K562 (cell line): ENCODE results near the gene SLC27A6. TPM values are rescaled to one million over a fixed set of nuclear protein-coding genes. Genes with fewer than 3 reads are reported as not detected.

Source experiments
- ATAC-seq: fragments of 200-7000 bp; cut with Tn5 transposase; 3 replicates; pipeline ENCODE4 v1.9.1; 2020; ENCODE audit warnings: moderate library complexity
- BruUV-seq: library from RNA; stranded (reverse); fragments of 400-500 nt; replicated peaks from 2 replicates; lab custom pipeline; 2021; lab: Mats Ljungman, UMichigan
- CTCF ChIA-PET: fragments of 300-600 bp; formaldehyde crosslinking; extraction: SDS; loops from one replicate; lab custom pipeline; 2021; ENCODE audit warnings: low intra/inter-chr PET ratio; lab: Yijun Ruan, JAX
- POLR2A ChIA-PET: fragments of 300-600, 350-650 bp; sonication (Branson Sonifier 250); formaldehyde crosslinking; extraction: SDS; loops from one replicate; lab custom pipeline; 2021; ENCODE audit warnings: antibody characterized with exemption, inconsistent platforms; lab: Yijun Ruan, JAX
- DNase-seq, 4 experiments: peaks; one replicate each; pipeline versions ENCODE4 v3.0.0 to v3.0.0-alpha.2; 2011 to 2018; ENCODE audit warnings: low spot score in 3 of 4, mixed read lengths in 3 of 4; ENCODE audit errors: extremely low read depth in 1 of 4
- FAIRE-seq: peaks from 2 replicates; lab custom pipeline; 2011; peaks lifted over from hg19 to GRCh38; lab: Jason Lieb, UNC
- H2AFZ ChIP-seq: 2 replicates; pipeline ENCODE4 v1.6.0; 2011; ENCODE audit warnings: low read depth, low read length, control low read depth, inconsistent platforms
- H3K27ac ChIP-seq: fragments of 200-600 bp; 3 replicates; pipeline ENCODE4 v1.8.0; 2011; ENCODE audit warnings: low read depth, mild to moderate bottlenecking, control low read depth, inconsistent platforms, low read length, moderate library complexity, mixed read lengths; ENCODE audit errors: extremely low read depth
- H3K27me3 ChIP-seq, 2 experiments: fragments of 300-600 bp in 1 of 2; 2 replicates in 1 of 2; 3 replicates in 1 of 2; pipeline versions ENCODE4 v1.6.0 to v1.8.0; 2011; ENCODE audit warnings: inconsistent platforms in 2 of 2, low read length in 2 of 2, mild to moderate bottlenecking in 1 of 2, mixed read lengths in 1 of 2, moderate library complexity in 1 of 2; ENCODE audit not compliant: control insufficient read depth in 2 of 2, insufficient read depth in 2 of 2
- H3K36me3 ChIP-seq: fragments of 300-600 bp; 3 replicates; pipeline ENCODE4 v1.8.0; 2011; ENCODE audit warnings: mild to moderate bottlenecking, low read length, inconsistent platforms; ENCODE audit not compliant: control insufficient read depth, insufficient read depth
- H3K4me1 ChIP-seq, 2 experiments: fragments of 200-600 bp in 1 of 2; replicated peaks in 1 of 2; 2 replicates in 1 of 2; 3 replicates in 1 of 2; pipeline versions ENCODE4 v1.5.1 to v1.8.0; 2011; ENCODE audit warnings: inconsistent platforms in 2 of 2, low read length in 2 of 2, mild to moderate bottlenecking in 1 of 2, mixed read lengths in 1 of 2, moderate library complexity in 1 of 2; ENCODE audit not compliant: control insufficient read depth in 2 of 2, insufficient read depth in 2 of 2
- H3K4me2 ChIP-seq: 2 replicates; pipeline ENCODE4 v1.6.1; 2011; ENCODE audit warnings: low read length, control low read depth, inconsistent platforms, mixed read lengths; ENCODE audit not compliant: insufficient read depth
- H3K4me3 ChIP-seq: fragments of 200-600 bp; sonication (generic), shearing (Covaris generic); 2 replicates; pipeline ENCODE4 v1.5.1; 2016; ENCODE audit warnings: control low read depth, inconsistent platforms
- H3K79me2 ChIP-seq: fragments of 200-600 bp; 3 replicates; pipeline ENCODE4 v1.8.0; 2011; ENCODE audit warnings: low read length, inconsistent platforms; ENCODE audit not compliant: control insufficient read depth, insufficient read depth
- H3K9ac ChIP-seq, 2 experiments: 2 replicates each; pipeline versions ENCODE4 v1.6.0 to v1.6.1; 2011; ENCODE audit warnings: low read depth in 2 of 2, low read length in 2 of 2, control low read depth in 1 of 2, inconsistent platforms in 1 of 2, mild to moderate bottlenecking in 1 of 2, mixed read lengths in 1 of 2; ENCODE audit not compliant: insufficient read depth in 1 of 2
- H3K9me1 ChIP-seq: one replicate; pipeline ENCODE4 v1.6.0; 2011; ENCODE audit warnings: inconsistent platforms, mild to moderate bottlenecking, low read length, moderate library complexity; ENCODE audit not compliant: control insufficient read depth, insufficient read depth
- H3K9me3 ChIP-seq: replicated peaks from 2 replicates; pipeline ENCODE4 v1.5.1; 2011; ENCODE audit warnings: low read depth, low read length, inconsistent platforms; ENCODE audit not compliant: control insufficient read depth, insufficient read depth
- H4K20me1 ChIP-seq: replicated peaks from 2 replicates; pipeline ENCODE4 v1.6.1; 2011; ENCODE audit warnings: low read length, inconsistent platforms, mixed read lengths; ENCODE audit not compliant: control insufficient read depth, insufficient read depth
- BACH1 ChIP-seq: fragments of 200-800 bp; sonication (Bioruptor generic); IDR thresholded peaks from 2 replicates; pipeline ENCODE4 v1.6.1; 2016; ENCODE audit warnings: missing genetic modification characterization, missing compliant biosample characterization
- MAFK ChIP-seq: IDR thresholded peaks from 2 replicates; pipeline ENCODE4 v1.6.1; 2011; ENCODE audit warnings: low read length, improper control_type of control experiment
- WGBS: fragments of 100-300 bp; shearing (Covaris generic); methylation state at CpG from one replicate; pipeline ENCODE4 v1.1.6; 2016; ENCODE audit warnings: low coverage, mixed read lengths; ENCODE audit not compliant: insufficient coverage; ENCODE audit errors: missing lambda C conversion rate; 5-methylcytosine and 5-hydroxymethylcytosine counted together
- in situ Hi-C: fragments of 300-500 bp; cut with MboI; formaldehyde crosslinking; loops from 4 replicates; pipeline ENCODE4 v1.15.0; 2018; ENCODE audit warnings: inconsistent platforms, mixed read lengths
- intact Hi-C: fragments of 100-400 bp; cut with micrococcal nuclease; formaldehyde crosslinking; loops from 2 replicates; pipeline ENCODE4 v1.14.2; 2022
- polyA plus RNA-seq, 8 experiments: library from polyadenylated mRNA; depleted of rRNA in 4 of 8; stranded (reverse) in 5 of 8; unstranded in 3 of 8; fragments of >200 nt; fragmentation: Nextera tagmentation in 2 of 8; fragmentation: Illumina TruSeq in 1 of 8; extraction: Ambion mirVana in 2 of 8; extraction: Trizol in 1 of 8; gene quantifications; 2 replicates each; pipeline versions ENCODE4 v1.2.1 to v1.2.3, GENCODE V29; 2011 to 2014; ENCODE audit warnings: inconsistent platforms in 1 of 8, missing spikeins in 1 of 8
- total RNA-seq, 7 experiments: library from RNA; depleted of rRNA in 6 of 7; stranded (reverse); fragments of >200 nt in 6 of 7; fragmentation: Illumina TruSeq in 2 of 7; extraction: Trizol in 2 of 7; gene quantifications; 2 replicates each; pipeline versions ENCODE4 v1.2.1 to v1.2.3, GENCODE V29; 2011 to 2021; ENCODE audit warnings: low replicate concordance in 1 of 7
- TF ChIP-seq, protein P1 (sequence below): fragments of 450-650 bp; conservative IDR thresholded peaks from 2 replicates; pipeline ENCODE4 v1.6.1; 2016; ENCODE audit warnings: missing genetic modification characterization, low read depth, mild to moderate bottlenecking, control low read depth, missing compliant biosample characterization
- TF ChIP-seq, protein P2 (sequence below): fragments of 450-650 bp; IDR thresholded peaks from 2 replicates; pipeline ENCODE4 v1.6.1; 2016

The SLC27A6 gene
- total and polyA plus RNA-seq, 9 of the 15 experiments (the other 6 are each of a cell fraction or from before 2014, with no cell fraction given), result 0.56 to 1.9 (median 1.2) TPM

DNA sequence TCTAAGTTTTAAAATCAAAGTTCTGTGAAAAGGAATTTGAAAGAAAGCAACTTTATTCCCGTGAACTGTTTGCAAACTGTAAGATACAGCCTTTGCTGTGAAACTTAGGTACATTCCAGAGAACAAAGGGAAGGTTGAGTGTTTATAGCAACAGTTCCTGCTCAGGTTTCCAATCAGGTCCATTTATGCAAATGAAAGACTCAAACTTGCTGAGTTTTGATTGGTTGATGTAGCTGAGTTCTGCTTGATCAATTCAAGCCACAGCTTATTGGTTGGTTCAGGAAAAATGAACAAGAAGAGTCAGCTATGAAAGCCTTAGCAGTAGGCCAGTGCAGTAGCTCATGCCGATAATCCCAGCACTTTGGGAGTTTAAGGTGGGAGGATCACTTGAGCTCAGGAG lies 37.9 kb downstream of the SLC27A6 start:
- BruUV-seq, result no TSS peak
- TF ChIP-seq MAFK (no peak), BACH1 (tag) (no peak)
- TF ChIP-seq, protein P1, sequence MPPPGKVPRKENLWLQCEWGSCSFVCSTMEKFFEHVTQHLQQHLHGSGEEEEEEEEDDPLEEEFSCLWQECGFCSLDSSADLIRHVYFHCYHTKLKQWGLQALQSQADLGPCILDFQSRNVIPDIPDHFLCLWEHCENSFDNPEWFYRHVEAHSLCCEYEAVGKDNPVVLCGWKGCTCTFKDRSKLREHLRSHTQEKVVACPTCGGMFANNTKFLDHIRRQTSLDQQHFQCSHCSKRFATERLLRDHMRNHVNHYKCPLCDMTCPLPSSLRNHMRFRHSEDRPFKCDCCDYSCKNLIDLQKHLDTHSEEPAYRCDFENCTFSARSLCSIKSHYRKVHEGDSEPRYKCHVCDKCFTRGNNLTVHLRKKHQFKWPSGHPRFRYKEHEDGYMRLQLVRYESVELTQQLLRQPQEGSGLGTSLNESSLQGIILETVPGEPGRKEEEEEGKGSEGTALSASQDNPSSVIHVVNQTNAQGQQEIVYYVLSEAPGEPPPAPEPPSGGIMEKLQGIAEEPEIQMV (tag), result peak; percentile 58; the same call in 1 of the 2 replicates
- TF ChIP-seq, protein P2, sequence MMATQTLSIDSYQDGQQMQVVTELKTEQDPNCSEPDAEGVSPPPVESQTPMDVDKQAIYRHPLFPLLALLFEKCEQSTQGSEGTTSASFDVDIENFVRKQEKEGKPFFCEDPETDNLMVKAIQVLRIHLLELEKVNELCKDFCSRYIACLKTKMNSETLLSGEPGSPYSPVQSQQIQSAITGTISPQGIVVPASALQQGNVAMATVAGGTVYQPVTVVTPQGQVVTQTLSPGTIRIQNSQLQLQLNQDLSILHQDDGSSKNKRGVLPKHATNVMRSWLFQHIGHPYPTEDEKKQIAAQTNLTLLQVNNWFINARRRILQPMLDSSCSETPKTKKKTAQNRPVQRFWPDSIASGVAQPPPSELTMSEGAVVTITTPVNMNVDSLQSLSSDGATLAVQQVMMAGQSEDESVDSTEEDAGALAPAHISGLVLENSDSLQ, result no peak
- H3K27ac ChIP-seq, result no peak overlapping the region
- no peaks in the 10 kb centered on the region for H4K20me1 ChIP-seq
- peaks cover 0 to 4% of the 10 kb centered on the region in 2 experiments; a peak in 2 of 5 replicates for H3K4me1 ChIP-seq
- no peak overlapping the region for H3K9ac ChIP-seq
- ATAC-seq (no peak; the same call in 1 of the 3 replicates), DNase-seq (peak in 1 of 4 experiments; percentile 20), FAIRE-seq (no peak)
- H3K9me3 ChIP-seq, result no peaks in the 10 kb centered on the region
- no peaks in the 10 kb centered on the region for H3K27me3 ChIP-seq
- intact Hi-C loops, result no loop called here
- no peaks in the 10 kb centered on the region for H3K36me3 ChIP-seq
- H3K4me3 ChIP-seq, result no peak overlapping the region
- no peaks in the 10 kb centered on the region for H3K9me1 ChIP-seq
- ChIA-PET CTCF (no interaction called here), POLR2A (no interaction called here)
- in situ Hi-C loops, result no loop called here
- H3K79me2 ChIP-seq, result no peaks in the 10 kb centered on the region
- no peak overlapping the region for H3K4me2 ChIP-seq
- no peak overlapping the region for H2AFZ ChIP-seq
- 9% methylated on average over 2 of the region's 2 CpGs for WGBS
